HuH-7.5 (cell line): ENCODE results near the gene RPGRIP1L.

Experiments
- DNase-seq: peaks from one replicate; pipeline ENCODE4 v3.0.0; 2011; ENCODE audit warnings: low spot score

RPGRIP1L gene

GRCh38 chr16:53600616-53601015 is 103.0 kb downstream of the RPGRIP1L start:
- DNase-seq = no peak

- no peak for DNase-seq
These were observed 103.5 kb downstream of the RPGRIP1L start for GRCh38 chr16:53600126-53600525.

GRCh38 chr16:53599548-53599947 is 104.1 kb downstream of the RPGRIP1L start:
- no peak for DNase-seq

- DNase-seq = no peak
These were observed 105.0 kb downstream of the RPGRIP1L start for GRCh38 chr16:53598511-53599275.

GRCh38 chr16:53597776-53598175 is 105.9 kb downstream of the RPGRIP1L start:
- no peak for DNase-seq

- no peak for DNase-seq
These were observed 115.5 kb downstream of the RPGRIP1L start for GRCh38 chr16:53588081-53588648.

- DNase-seq = no peak
These were observed 120.3 kb downstream of the RPGRIP1L start for GRCh38 chr16:53583401-53583800.

GRCh38 chr16:53581784-53582183 is 121.9 kb downstream of the RPGRIP1L start:
- DNase-seq = no peak

GRCh38 chr16:53580038-53580802 is 123.4 kb downstream of the RPGRIP1L start:
- DNase-seq = no peak

GRCh38 chr16:53576904-53577303 is 126.8 kb downstream of the RPGRIP1L start:
- DNase-seq = no peak

GRCh38 chr16:53576210-53576609 is 127.4 kb downstream of the RPGRIP1L start:
- DNase-seq = no peak

GRCh38 chr16:53571763-53572162 is 131.9 kb downstream of the RPGRIP1L start:
- no peak for DNase-seq

GRCh38 chr16:53566552-53567245 is 137.0 kb downstream of the RPGRIP1L start:
- no peak for DNase-seq

- DNase-seq = no peak
These were observed 138.3 kb downstream of the RPGRIP1L start for GRCh38 chr16:53565296-53565863.

- DNase-seq = no peak
These were observed 140.2 kb downstream of the RPGRIP1L start for GRCh38 chr16:53563426-53563825.

GRCh38 chr16:53561101-53561888 is 142.4 kb downstream of the RPGRIP1L start:
- DNase-seq = no peak

GRCh38 chr16:53559270-53559951 is 144.2 kb downstream of the RPGRIP1L start:
- DNase-seq = no peak

- no peak for DNase-seq
These were observed 144.9 kb downstream of the RPGRIP1L start for GRCh38 chr16:53558710-53559109.

- DNase-seq = no peak
These were observed 147.1 kb downstream of the RPGRIP1L start for GRCh38 chr16:53556521-53556920.

- DNase-seq = peak; percentile 56
These were observed 153.5 kb downstream of the RPGRIP1L start for GRCh38 chr16:53549970-53550690.
